Upper lobe of right lung (tissue), 1 donor: ENCODE measurements around the gene PODNL1. TPM values are rescaled to one million over a fixed set of nuclear protein-coding genes. Genes with fewer than 3 reads are reported as not detected.

Experiments used
- ATAC-seq: fragments of 200-7000 bp; cut with Tn5 transposase; one replicate; pipeline ENCODE4 v1.9.1; 2020; ENCODE audit warnings: mild to moderate bottlenecking, moderate library complexity
- DNase-seq: peaks from one replicate; pipeline ENCODE4 v3.0.0-alpha.2; 2020
- H3K27ac ChIP-seq: fragments of 200-600 bp; one replicate; pipeline ENCODE4 v1.8.0; 2022
- H3K27me3 ChIP-seq: fragments of 200-600 bp; one replicate; pipeline ENCODE4 v1.8.0; 2022; ENCODE audit warnings: mild to moderate bottlenecking
- H3K36me3 ChIP-seq: fragments of 200-600 bp; one replicate; pipeline ENCODE4 v1.8.0; 2022
- H3K4me1 ChIP-seq: fragments of 200-600 bp; one replicate; pipeline ENCODE4 v1.8.0; 2022
- H3K4me3 ChIP-seq: fragments of 200-600 bp; one replicate; pipeline ENCODE4 v1.8.0; 2022; ENCODE audit warnings: mild to moderate bottlenecking
- H3K9me3 ChIP-seq: fragments of 200-600 bp; one replicate; pipeline ENCODE4 v1.8.0; 2022
- CTCF ChIP-seq: fragments of 200-600 bp; IDR thresholded peaks from one replicate; pipeline ENCODE4 v1.8.0; 2022; ENCODE audit warnings: antibody characterized with exemption
- intact Hi-C: fragments of 100-400 bp; cut with DNase I; formaldehyde crosslinking; loops from one replicate; pipeline ENCODE4 v1.11.0; 2022
- total RNA-seq: library from RNA; stranded (reverse); fragmentation: NEBNext Ultra II Directional; extraction: Animal tissue kit (Norgen Biotek cat#: 25700); gene quantifications from one replicate; pipeline ENCODE4 v1.2.1, GENCODE V29; 2021
- donor health status: DM: no; HTN: yes; CAD: no; lungs with severe emphysema.

The PODNL1 gene
- total RNA-seq, 1 donor from 2014 or later: 2.8 TPM

- no peak for DNase-seq
- Histone ChIP-seq H3K36me3 (peaks cover 69% of the 10 kb centered on the region), H3K4me3 (no peak overlapping the region), H3K4me1 (no peaks in the 10 kb centered on the region), H3K27ac (no peak overlapping the region), H3K27me3 (no peaks in the 10 kb centered on the region), H3K9me3 (no peaks in the 10 kb centered on the region)
- no peak for TF ChIP-seq CTCF
- intact Hi-C loops: no loop called here
- ATAC-seq: no peak
These were observed 17.7 kb downstream of the PODNL1 start for GRCh38 chr19:13920524-13920923.

- Histone ChIP-seq H3K27me3 (no peaks in the 10 kb centered on the region), H3K27ac (no peak overlapping the region), H3K36me3 (peaks cover 73% of the 10 kb centered on the region), H3K9me3 (no peaks in the 10 kb centered on the region), H3K4me3 (no peak overlapping the region), H3K4me1 (no peaks in the 10 kb centered on the region)
- ATAC-seq: no peak
- no peak for DNase-seq
- no peak for TF ChIP-seq CTCF
- intact Hi-C loops: no loop called here
These were observed 19.3 kb downstream of the PODNL1 start for GRCh38 chr19:13918726-13919411.

- Histone ChIP-seq H3K4me3 (no peak overlapping the region), H3K9me3 (no peaks in the 10 kb centered on the region), H3K27ac (no peak overlapping the region), H3K4me1 (no peaks in the 10 kb centered on the region), H3K36me3 (peaks cover 74% of the 10 kb centered on the region), H3K27me3 (no peaks in the 10 kb centered on the region)
- ATAC-seq: peak; percentile 10
- DNase-seq: no peak
- no peak for TF ChIP-seq CTCF
- intact Hi-C loops: no loop called here
These were observed 20.3 kb downstream of the PODNL1 start for GRCh38 chr19:13917888-13918406.

- Histone ChIP-seq H3K27ac (no peak overlapping the region), H3K27me3 (no peaks in the 10 kb centered on the region), H3K4me1 (no peaks in the 10 kb centered on the region), H3K9me3 (no peaks in the 10 kb centered on the region), H3K4me3 (no peak overlapping the region), H3K36me3 (peaks cover 69% of the 10 kb centered on the region)
- TF ChIP-seq CTCF: no peak
- DNase-seq: no peak
- intact Hi-C loops: no loop called here
- ATAC-seq: no peak
These were observed 23.4 kb downstream of the PODNL1 start for GRCh38 chr19:13914777-13915176.

GRCh38 chr19:13913352-13913751 lies 24.9 kb downstream of the PODNL1 start:
- TF ChIP-seq CTCF: no peak
- Histone ChIP-seq H3K27ac (no peak overlapping the region), H3K4me3 (no peak overlapping the region), H3K36me3 (peaks cover 63% of the 10 kb centered on the region), H3K4me1 (no peaks in the 10 kb centered on the region), H3K9me3 (no peaks in the 10 kb centered on the region), H3K27me3 (no peaks in the 10 kb centered on the region)
- intact Hi-C loops: no loop called here
- ATAC-seq (no peak), DNase-seq (no peak)
